ENCODE data around the gene SLC27A3. TPM values are rescaled to one million over a fixed set of nuclear protein-coding genes. Genes with fewer than 3 reads are reported as not detected.
"Not testable (repeated sequence)": the region's sequence is repeated elsewhere in the genome, so short reads cannot be mapped to it uniquely, and the experiment has no call there.

SLC27A3 gene
- total RNA-seq, 1 donor from 2014 or later = 16.7 TPM

- Histone ChIP-seq H3K27ac (ENCODE audit: low read depth, low read length) (no peak overlapping the region), H3K9me3 (ENCODE audit: control insufficient read depth in 3 of 3, low read length in 3 of 3) (no peaks in the 10 kb centered on the region), H3K9ac (ENCODE audit: low read depth in 1 of 3, low read length in 3 of 3) (no peak overlapping the region), H3K27me3 (ENCODE audit: control insufficient read depth in 3 of 3, insufficient read depth in 3 of 3, low read length in 3 of 3) (no peaks in the 10 kb centered on the region), H3K36me3 (ENCODE audit: control insufficient read depth in 3 of 3, insufficient read depth in 3 of 3, low read length in 3 of 3) (peaks cover 62 to 72% (median 70%) of the 10 kb centered on the region in 3 donors), H3K4me1 (ENCODE audit: control insufficient read depth in 3 of 3, insufficient read depth in 3 of 3, low read length in 3 of 3) (peaks cover 0 to 10% (median 5%) of the 10 kb centered on the region in 3 donors), H3K4me3 (ENCODE audit: low read length in 3 of 3) (no peak overlapping the region)
Observed at GRCh38 chr1:153760440-153760839, 14.8 kb upstream of the SLC27A3 start.

- no peak overlapping the region for H3K9ac ChIP-seq (ENCODE audit: low read depth in 1 of 3, low read length in 3 of 3)
Observed at GRCh38 chr1:153763365-153764225, 11.6 kb upstream of the SLC27A3 start.

GRCh38 chr1:153764310-153764709 is 10.9 kb upstream of the SLC27A3 start:
- Histone ChIP-seq H3K9ac (ENCODE audit: low read depth in 1 of 3, low read length in 3 of 3) (no peak overlapping the region), H3K9me3 (ENCODE audit: control insufficient read depth in 3 of 3, low read length in 3 of 3) (no peaks in the 10 kb centered on the region), H3K4me3 (ENCODE audit: low read length in 3 of 3) (no peak overlapping the region), H3K27ac (ENCODE audit: low read depth, low read length) (peak overlapping the region; percentile 6), H3K36me3 (ENCODE audit: control insufficient read depth in 3 of 3, insufficient read depth in 3 of 3, low read length in 3 of 3) (peaks cover 62 to 73% (median 63%) of the 10 kb centered on the region in 3 donors), H3K27me3 (ENCODE audit: control insufficient read depth in 3 of 3, insufficient read depth in 3 of 3, low read length in 3 of 3) (no peaks in the 10 kb centered on the region), H3K4me1 (ENCODE audit: control insufficient read depth in 3 of 3, insufficient read depth in 3 of 3, low read length in 3 of 3) (peaks cover 3 to 10% (median 5%) of the 10 kb centered on the region in 3 donors)

More at GRCh38 chr1:153763365-153764225, 11.6 kb upstream of the SLC27A3 start:
- H3K4me3 ChIP-seq (ENCODE audit: low read length in 3 of 3) = no peak overlapping the region
- H3K4me1 ChIP-seq (ENCODE audit: control insufficient read depth in 3 of 3, insufficient read depth in 3 of 3, low read length in 3 of 3) = peaks cover 0 to 10% (median 5%) of the 10 kb centered on the region in 3 donors
- peak overlapping the region; percentile 6 for H3K27ac ChIP-seq (ENCODE audit: low read depth, low read length)
- H3K27me3 ChIP-seq (ENCODE audit: control insufficient read depth in 3 of 3, insufficient read depth in 3 of 3, low read length in 3 of 3) = no peaks in the 10 kb centered on the region
- H3K9me3 ChIP-seq (ENCODE audit: control insufficient read depth in 3 of 3, low read length in 3 of 3) = no peaks in the 10 kb centered on the region
- H3K36me3 ChIP-seq (ENCODE audit: control insufficient read depth in 3 of 3, insufficient read depth in 3 of 3, low read length in 3 of 3) = peaks cover 62 to 71% (median 65%) of the 10 kb centered on the region in 3 donors

- not testable (repeated sequence) for H3K9me3 ChIP-seq (ENCODE audit: control insufficient read depth in 3 of 3, low read length in 3 of 3); H3K27ac ChIP-seq (ENCODE audit: low read depth, low read length); H3K9ac ChIP-seq (ENCODE audit: low read depth in 1 of 3, low read length in 3 of 3); H3K27me3 ChIP-seq (ENCODE audit: control insufficient read depth in 3 of 3, insufficient read depth in 3 of 3, low read length in 3 of 3); H3K4me3 ChIP-seq (ENCODE audit: low read length in 3 of 3)
- Histone ChIP-seq H3K36me3 (ENCODE audit: control insufficient read depth in 3 of 3, insufficient read depth in 3 of 3, low read length in 3 of 3) (peaks cover 61 to 71% (median 63%) of the 10 kb centered on the region in 3 donors), H3K4me1 (ENCODE audit: control insufficient read depth in 3 of 3, insufficient read depth in 3 of 3, low read length in 3 of 3) (peaks cover 9 to 25% (median 9%) of the 10 kb centered on the region in 3 donors)
Observed at GRCh38 chr1:153766663-153767062, 8.5 kb upstream of the SLC27A3 start.

- Histone ChIP-seq H3K9me3 (ENCODE audit: control insufficient read depth in 3 of 3, low read length in 3 of 3) (no peaks in the 10 kb centered on the region), H3K36me3 (ENCODE audit: control insufficient read depth in 3 of 3, insufficient read depth in 3 of 3, low read length in 3 of 3) (peaks cover 68 to 72% (median 70%) of the 10 kb centered on the region in 3 donors), H3K27me3 (ENCODE audit: control insufficient read depth in 3 of 3, insufficient read depth in 3 of 3, low read length in 3 of 3) (no peaks in the 10 kb centered on the region), H3K27ac (ENCODE audit: low read depth, low read length) (no peak overlapping the region), H3K9ac (ENCODE audit: low read depth in 1 of 3, low read length in 3 of 3) (no peak overlapping the region), H3K4me3 (ENCODE audit: low read length in 3 of 3) (no peak overlapping the region), H3K4me1 (ENCODE audit: control insufficient read depth in 3 of 3, insufficient read depth in 3 of 3, low read length in 3 of 3) (peaks cover 9 to 33% (median 14%) of the 10 kb centered on the region in 3 donors)
Observed at GRCh38 chr1:153767519-153767918, 7.7 kb upstream of the SLC27A3 start.

GRCh38 chr1:153768316-153769181 is 6.7 kb upstream of the SLC27A3 start:
- H3K9ac ChIP-seq (ENCODE audit: low read depth in 1 of 3, low read length in 3 of 3) = no peak overlapping the region
- H3K4me1 ChIP-seq (ENCODE audit: control insufficient read depth in 3 of 3, insufficient read depth in 3 of 3, low read length in 3 of 3) = peaks cover 3 to 38% (median 22%) of the 10 kb centered on the region in 3 donors
- no peak overlapping the region for H3K27ac ChIP-seq (ENCODE audit: low read depth, low read length)
- H3K9me3 ChIP-seq (ENCODE audit: control insufficient read depth in 3 of 3, low read length in 3 of 3) = no peaks in the 10 kb centered on the region
- H3K36me3 ChIP-seq (ENCODE audit: control insufficient read depth in 3 of 3, insufficient read depth in 3 of 3, low read length in 3 of 3) = peaks cover 65 to 70% (median 68%) of the 10 kb centered on the region in 3 donors
- no peak overlapping the region for H3K4me3 ChIP-seq (ENCODE audit: low read length in 3 of 3)
- H3K27me3 ChIP-seq (ENCODE audit: control insufficient read depth in 3 of 3, insufficient read depth in 3 of 3, low read length in 3 of 3) = no peaks in the 10 kb centered on the region

- Histone ChIP-seq H3K27me3 (ENCODE audit: control insufficient read depth in 3 of 3, insufficient read depth in 3 of 3, low read length in 3 of 3) (no peaks in the 10 kb centered on the region), H3K36me3 (ENCODE audit: control insufficient read depth in 3 of 3, insufficient read depth in 3 of 3, low read length in 3 of 3) (peaks cover 58 to 67% (median 65%) of the 10 kb centered on the region in 3 donors), H3K4me3 (ENCODE audit: low read length in 3 of 3) (no peak overlapping the region), H3K9ac (ENCODE audit: low read depth in 1 of 3, low read length in 3 of 3) (no peak overlapping the region), H3K9me3 (ENCODE audit: control insufficient read depth in 3 of 3, low read length in 3 of 3) (no peaks in the 10 kb centered on the region), H3K27ac (ENCODE audit: low read depth, low read length) (no peak overlapping the region), H3K4me1 (ENCODE audit: control insufficient read depth in 3 of 3, insufficient read depth in 3 of 3, low read length in 3 of 3) (peaks cover 7 to 39% (median 27%) of the 10 kb centered on the region in 3 donors)
Observed at GRCh38 chr1:153769221-153769620, 6.0 kb upstream of the SLC27A3 start.

DNA sequence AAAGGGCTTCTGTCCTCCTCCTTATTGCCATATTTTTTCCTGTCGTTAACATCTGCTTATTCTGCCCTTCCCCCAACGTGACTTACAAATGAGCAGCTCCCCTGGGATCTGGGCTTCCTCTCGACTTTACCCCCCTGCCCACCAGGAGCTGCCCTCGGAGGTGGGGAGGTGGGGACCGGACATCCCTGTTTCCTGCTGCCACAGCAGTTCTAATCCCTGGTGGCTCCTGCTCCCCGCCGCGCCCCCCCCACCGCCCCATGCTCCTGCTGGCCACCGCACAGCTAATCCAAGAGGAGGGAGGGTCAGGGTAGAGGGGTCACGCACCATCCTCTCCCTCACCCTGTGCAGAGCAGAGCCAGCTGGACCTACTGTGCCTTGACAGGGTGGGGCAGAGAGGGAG is 4.4 kb upstream of the SLC27A3 start:
- peaks cover 48 to 58% (median 54%) of the 10 kb centered on the region in 3 donors for H3K36me3 ChIP-seq (ENCODE audit: control insufficient read depth in 3 of 3, insufficient read depth in 3 of 3, low read length in 3 of 3)

DNA sequence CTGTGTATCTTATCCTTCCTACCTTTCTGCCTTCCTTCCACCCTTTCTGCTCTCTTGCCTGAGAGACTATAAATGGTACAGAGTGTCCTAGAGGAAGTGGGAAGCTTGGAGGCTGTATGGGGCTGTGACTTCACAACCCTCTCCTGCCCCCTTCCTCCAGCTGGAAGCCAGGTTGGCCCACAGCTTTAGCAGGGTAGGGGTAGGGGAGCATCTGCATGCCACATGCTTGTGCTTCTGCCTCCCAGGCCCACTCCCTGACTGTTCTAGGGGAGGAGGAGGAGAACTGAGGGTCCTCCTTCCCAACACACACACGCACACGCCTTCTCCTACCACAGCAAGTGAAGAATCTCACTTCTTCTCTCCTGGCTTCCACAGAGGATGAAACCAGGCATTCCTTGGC is 3.9 kb upstream of the SLC27A3 start:
- Histone ChIP-seq H3K4me1 (ENCODE audit: control insufficient read depth in 3 of 3, insufficient read depth in 3 of 3, low read length in 3 of 3) (peaks cover 18 to 56% (median 48%) of the 10 kb centered on the region in 3 donors), H3K9ac (ENCODE audit: low read depth in 1 of 3, low read length in 3 of 3) (no peak overlapping the region), H3K36me3 (ENCODE audit: control insufficient read depth in 3 of 3, insufficient read depth in 3 of 3, low read length in 3 of 3) (peaks cover 48 to 58% (median 53%) of the 10 kb centered on the region in 3 donors), H3K9me3 (ENCODE audit: control insufficient read depth in 3 of 3, low read length in 3 of 3) (no peaks in the 10 kb centered on the region), H3K4me3 (ENCODE audit: low read length in 3 of 3) (no peak overlapping the region), H3K27me3 (ENCODE audit: control insufficient read depth in 3 of 3, insufficient read depth in 3 of 3, low read length in 3 of 3) (no peaks in the 10 kb centered on the region), H3K27ac (ENCODE audit: low read depth, low read length) (no peak overlapping the region)

More for the DNA sequence above, 4.4 kb upstream of the SLC27A3 start:
- Histone ChIP-seq H3K4me3 (ENCODE audit: low read length in 3 of 3) (no peak overlapping the region), H3K27me3 (ENCODE audit: control insufficient read depth in 3 of 3, insufficient read depth in 3 of 3, low read length in 3 of 3) (no peaks in the 10 kb centered on the region), H3K9ac (ENCODE audit: low read depth in 1 of 3, low read length in 3 of 3) (no peak overlapping the region), H3K9me3 (ENCODE audit: control insufficient read depth in 3 of 3, low read length in 3 of 3) (no peaks in the 10 kb centered on the region), H3K27ac (ENCODE audit: low read depth, low read length) (no peak overlapping the region), H3K4me1 (ENCODE audit: control insufficient read depth in 3 of 3, insufficient read depth in 3 of 3, low read length in 3 of 3) (peaks cover 16 to 51% (median 43%) of the 10 kb centered on the region in 3 donors)

All from skeletal muscle tissue (tissue), 4 donors.